Mucosa of stomach (tissue), 1 donor: Measurements from ENCODE around the gene TRMU.

Experiments
- H3K27me3 ChIP-seq: one replicate; pipeline ENCODE4 v1.7.0; 2013; ENCODE audit warnings: mild to moderate bottlenecking, low read length; ENCODE audit not compliant: control insufficient read depth, insufficient read depth
- H3K36me3 ChIP-seq: one replicate; pipeline ENCODE4 v1.7.0; 2013; ENCODE audit warnings: low read length; ENCODE audit not compliant: control insufficient read depth, insufficient read depth
- H3K4me1 ChIP-seq: one replicate; pipeline ENCODE4 v1.7.0; 2013; ENCODE audit warnings: mild to moderate bottlenecking, low read length; ENCODE audit not compliant: control insufficient read depth, insufficient read depth
- H3K4me3 ChIP-seq: one replicate; pipeline ENCODE4 v1.7.0; 2013; ENCODE audit warnings: low read length
- H3K9ac ChIP-seq: one replicate; pipeline ENCODE4 v1.7.0; 2013; ENCODE audit warnings: mild to moderate bottlenecking, low read length, moderate library complexity
- H3K9me3 ChIP-seq: one replicate; pipeline ENCODE4 v1.7.0; 2013; ENCODE audit warnings: mild to moderate bottlenecking, low read length, moderate library complexity; ENCODE audit not compliant: control insufficient read depth
- donor health status: Pancreatic carcinoma.

Gene TRMU

GRCh38 chr22:46329616-46330015 is 5.9 kb upstream of the TRMU start:
- H3K36me3 ChIP-seq = no peaks in the 10 kb centered on the region
- H3K9me3 ChIP-seq = no peaks in the 10 kb centered on the region
- no peak overlapping the region for H3K4me3 ChIP-seq
- H3K9ac ChIP-seq = no peak overlapping the region
- no peaks in the 10 kb centered on the region for H3K27me3 ChIP-seq
- H3K4me1 ChIP-seq = no peaks in the 10 kb centered on the region

GRCh38 chr22:46330426-46330825 is 5.1 kb upstream of the TRMU start:
- Histone ChIP-seq H3K9me3 (no peaks in the 10 kb centered on the region), H3K36me3 (no peaks in the 10 kb centered on the region), H3K27me3 (no peaks in the 10 kb centered on the region), H3K9ac (no peak overlapping the region), H3K4me1 (no peaks in the 10 kb centered on the region), H3K4me3 (no peak overlapping the region)

- Histone ChIP-seq H3K4me1 (peaks cover 2% of the 10 kb centered on the region), H3K9me3 (no peaks in the 10 kb centered on the region), H3K4me3 (no peak overlapping the region), H3K36me3 (no peaks in the 10 kb centered on the region), H3K27me3 (no peaks in the 10 kb centered on the region), H3K9ac (no peak overlapping the region)
Measured at GRCh38 chr22:46331496-46331895, 4.0 kb upstream of the TRMU start.

- no peaks in the 10 kb centered on the region for H3K27me3 ChIP-seq
- H3K4me1 ChIP-seq = peaks cover 8% of the 10 kb centered on the region
- no peaks in the 10 kb centered on the region for H3K9me3 ChIP-seq
Measured at GRCh38 chr22:46336119-46337078, 885 bp downstream of the TRMU start.

GRCh38 chr22:46337870-46338269 is 2.4 kb downstream of the TRMU start:
- H3K4me3 ChIP-seq = no peak overlapping the region
- no peaks in the 10 kb centered on the region for H3K9me3 ChIP-seq
- H3K4me1 ChIP-seq = peaks cover 8% of the 10 kb centered on the region
- H3K9ac ChIP-seq = no peak overlapping the region
- H3K36me3 ChIP-seq = no peaks in the 10 kb centered on the region
- no peaks in the 10 kb centered on the region for H3K27me3 ChIP-seq

More at GRCh38 chr22:46336119-46337078, 885 bp downstream of the TRMU start:
- no peaks in the 10 kb centered on the region for H3K36me3 ChIP-seq
- peak overlapping the region; percentile 92 for H3K9ac ChIP-seq
- H3K4me3 ChIP-seq = peak overlapping the region; percentile 63

- Histone ChIP-seq H3K4me3 (no peak overlapping the region), H3K9ac (no peak overlapping the region), H3K9me3 (no peaks in the 10 kb centered on the region), H3K4me1 (peaks cover 8% of the 10 kb centered on the region), H3K36me3 (no peaks in the 10 kb centered on the region), H3K27me3 (no peaks in the 10 kb centered on the region)
Measured at GRCh38 chr22:46338636-46339035, 3.1 kb downstream of the TRMU start.

- peaks cover 8% of the 10 kb centered on the region for H3K4me1 ChIP-seq
- H3K36me3 ChIP-seq = no peaks in the 10 kb centered on the region
- no peaks in the 10 kb centered on the region for H3K27me3 ChIP-seq
Measured at GRCh38 chr22:46339956-46340355, 4.4 kb downstream of the TRMU start.

GRCh38 chr22:46340676-46341075 is 5.2 kb downstream of the TRMU start:
- Histone ChIP-seq H3K4me3 (no peak overlapping the region), H3K36me3 (no peaks in the 10 kb centered on the region), H3K4me1 (peaks cover 8% of the 10 kb centered on the region), H3K9me3 (no peaks in the 10 kb centered on the region), H3K9ac (no peak overlapping the region), H3K27me3 (no peaks in the 10 kb centered on the region)

More at GRCh38 chr22:46339956-46340355, 4.4 kb downstream of the TRMU start:
- Histone ChIP-seq H3K4me3 (no peak overlapping the region), H3K9me3 (no peaks in the 10 kb centered on the region), H3K9ac (no peak overlapping the region)

GRCh38 chr22:46346680-46347405 is 11.3 kb downstream of the TRMU start:
- Histone ChIP-seq H3K9ac (no peak overlapping the region), H3K9me3 (no peaks in the 10 kb centered on the region), H3K36me3 (peaks cover 8% of the 10 kb centered on the region), H3K4me1 (no peaks in the 10 kb centered on the region), H3K4me3 (no peak overlapping the region), H3K27me3 (no peaks in the 10 kb centered on the region)

GRCh38 chr22:46347646-46348045 is 12.1 kb downstream of the TRMU start:
- Histone ChIP-seq H3K9me3 (no peaks in the 10 kb centered on the region), H3K4me3 (no peak overlapping the region), H3K36me3 (peaks cover 8% of the 10 kb centered on the region), H3K4me1 (no peaks in the 10 kb centered on the region), H3K9ac (no peak overlapping the region), H3K27me3 (no peaks in the 10 kb centered on the region)

GRCh38 chr22:46348099-46348695 is 12.7 kb downstream of the TRMU start:
- Histone ChIP-seq H3K9ac (no peak overlapping the region), H3K4me3 (no peak overlapping the region), H3K36me3 (peaks cover 11% of the 10 kb centered on the region), H3K4me1 (no peaks in the 10 kb centered on the region), H3K9me3 (no peaks in the 10 kb centered on the region), H3K27me3 (no peaks in the 10 kb centered on the region)

- no peaks in the 10 kb centered on the region for H3K9me3 ChIP-seq
- no peak overlapping the region for H3K9ac ChIP-seq
- H3K4me3 ChIP-seq = no peak overlapping the region
- no peaks in the 10 kb centered on the region for H3K27me3 ChIP-seq
- no peaks in the 10 kb centered on the region for H3K4me1 ChIP-seq
- peaks cover 15% of the 10 kb centered on the region for H3K36me3 ChIP-seq
Measured at GRCh38 chr22:46349238-46349637, 13.7 kb downstream of the TRMU start.
